ENCODE data around the gene CAVIN3. TPM values are rescaled to one million over a fixed set of nuclear protein-coding genes. Genes with fewer than 3 reads are reported as not detected.

The CAVIN3 gene
- total and polyA plus RNA-seq, 2 donors (not counting 3 experiments of a cell fraction or from before 2014, with no cell fraction given): 153 to 241 TPM

DNA sequence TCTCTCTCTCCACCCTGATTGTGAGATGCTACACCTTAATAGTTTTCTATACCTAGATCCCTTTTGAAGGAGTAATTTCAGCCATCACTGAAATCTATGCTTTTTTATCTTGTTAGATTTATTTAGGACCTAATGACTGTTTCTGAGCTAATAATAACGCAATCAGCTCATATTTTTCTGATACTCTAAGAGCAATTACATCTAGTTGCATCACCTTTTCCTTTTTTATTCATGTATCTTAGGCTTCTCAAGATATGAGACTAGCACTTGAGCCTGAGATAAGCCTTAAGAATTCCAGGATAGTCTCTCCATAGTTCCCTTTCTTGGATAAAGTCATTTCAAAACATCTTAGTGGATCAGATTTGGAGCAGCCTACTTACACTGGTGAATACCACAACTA, 25.1 kb upstream of the CAVIN3 start:
- Histone ChIP-seq H3K27ac (ENCODE audit: insufficient read depth, low read depth, low read length) (no peak overlapping the region), H2AFZ (ENCODE audit: low read depth, low read length) (no peak overlapping the region), H3K9ac (replicated peaks; ENCODE audit: extremely low read depth, insufficient read depth, low read length) (no peak overlapping the region), H3K9me3 (replicated peaks; ENCODE audit: control insufficient read depth, insufficient read depth, low read length) (no peaks in the 10 kb centered on the region), H3K79me2 (ENCODE audit: control insufficient read depth, insufficient read depth, low read length) (no peaks in the 10 kb centered on the region), H3K36me3 (ENCODE audit: control insufficient read depth in 2 of 2, extremely low read depth in 1 of 2, insufficient read depth in 2 of 2, low read length in 2 of 2) (no peaks in the 10 kb centered on the region), H3K9me1 (replicated peaks; ENCODE audit: control insufficient read depth, extremely low read depth, insufficient read depth, low read length) (no peaks in the 10 kb centered on the region), H3K27me3 (ENCODE audit: control insufficient read depth in 2 of 2, insufficient read depth in 2 of 2, low read length in 2 of 2) (peaks cover 2 to 3% of the 10 kb centered on the region in 2 experiments), H4K20me1 (replicated peaks; ENCODE audit: control insufficient read depth, extremely low read depth, insufficient read depth, low read length) (no peaks in the 10 kb centered on the region), H3K4me1 (ENCODE audit: control insufficient read depth, extremely low read depth, insufficient read depth, low read length) (no peaks in the 10 kb centered on the region), H3K4me2 (ENCODE audit: insufficient read depth, low read length) (no peak overlapping the region), H3K4me3 (replicated peaks in 1 of 3; ENCODE audit: insufficient read depth in 1 of 3, low read depth in 1 of 3, low read length in 3 of 3) (no peak overlapping the region)
- no peak for TF ChIP-seq FOS (IDR thresholded peaks at IDR 0.05; ENCODE audit: borderline replicate concordance, insufficient read depth, low read length)
- no peak for TF ChIP-seq MYC (IDR thresholded peaks at IDR 0.05; ENCODE audit: low read depth, low read length)
- TF ChIP-seq, protein P1, sequence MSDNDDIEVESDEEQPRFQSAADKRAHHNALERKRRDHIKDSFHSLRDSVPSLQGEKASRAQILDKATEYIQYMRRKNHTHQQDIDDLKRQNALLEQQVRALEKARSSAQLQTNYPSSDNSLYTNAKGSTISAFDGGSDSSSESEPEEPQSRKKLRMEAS (IDR thresholded peaks at IDR 0.05; ENCODE audit: insufficient read depth, insufficient read length): no peak
- TF ChIP-seq GATA2 (IDR thresholded peaks at IDR 0.05; ENCODE audit: insufficient read depth, insufficient read length, low read depth, low read length): no peak
- no peak for TF ChIP-seq POLR2A (IDR thresholded peaks at IDR 0.05; ENCODE audit: low read depth, low read length)
- no peak for TF ChIP-seq EZH2 (IDR thresholded peaks at IDR 0.05; ENCODE audit: borderline replicate concordance, low read depth, low read length, severe bottlenecking)
- no peak for TF ChIP-seq POLR2AphosphoS5 (IDR thresholded peaks at IDR 0.05; ENCODE audit: insufficient read depth, low read depth, low read length)
- TF ChIP-seq, protein P2, sequence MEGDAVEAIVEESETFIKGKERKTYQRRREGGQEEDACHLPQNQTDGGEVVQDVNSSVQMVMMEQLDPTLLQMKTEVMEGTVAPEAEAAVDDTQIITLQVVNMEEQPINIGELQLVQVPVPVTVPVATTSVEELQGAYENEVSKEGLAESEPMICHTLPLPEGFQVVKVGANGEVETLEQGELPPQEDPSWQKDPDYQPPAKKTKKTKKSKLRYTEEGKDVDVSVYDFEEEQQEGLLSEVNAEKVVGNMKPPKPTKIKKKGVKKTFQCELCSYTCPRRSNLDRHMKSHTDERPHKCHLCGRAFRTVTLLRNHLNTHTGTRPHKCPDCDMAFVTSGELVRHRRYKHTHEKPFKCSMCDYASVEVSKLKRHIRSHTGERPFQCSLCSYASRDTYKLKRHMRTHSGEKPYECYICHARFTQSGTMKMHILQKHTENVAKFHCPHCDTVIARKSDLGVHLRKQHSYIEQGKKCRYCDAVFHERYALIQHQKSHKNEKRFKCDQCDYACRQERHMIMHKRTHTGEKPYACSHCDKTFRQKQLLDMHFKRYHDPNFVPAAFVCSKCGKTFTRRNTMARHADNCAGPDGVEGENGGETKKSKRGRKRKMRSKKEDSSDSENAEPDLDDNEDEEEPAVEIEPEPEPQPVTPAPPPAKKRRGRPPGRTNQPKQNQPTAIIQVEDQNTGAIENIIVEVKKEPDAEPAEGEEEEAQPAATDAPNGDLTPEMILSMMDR (IDR thresholded peaks at IDR 0.05; ENCODE audit: extremely low read depth in 1 of 2, insufficient read depth in 1 of 2, low read depth in 1 of 2, low read length in 2 of 2): no peak
- TF ChIP-seq JUN (IDR thresholded peaks at IDR 0.05; ENCODE audit: borderline replicate concordance, insufficient read depth, insufficient read length, low read depth): no peak
- no peak for FAIRE-seq
- POLR2A ChIA-PET: no interaction called here
- intact Hi-C loops (cut with micrococcal nuclease) (no loop called here), dilution Hi-C loops (cut with MboI; ENCODE audit: extremely low pct_ligation_motif_present, low sequenced_read_pairs) (no loop called here)
- CTCF ChIA-PET: interaction anchor here (0.6 to 1.6 kb wide), 6 partner anchors 9 to 47 kb away, joined by 3 to 8 read pairs (median 3); no protein-coding TSS in a partner anchor
- no peak for DNase-seq (ENCODE audit: low read depth, low spot score)
- BruUV-seq (replicated peaks): no TSS peak
